Lower leg skin (tissue), 3 donors: Measurements from ENCODE around the gene NEK4.

Source experiments
- CTCF ChIP-seq, 3 donors: fragments of 450-650 bp; IDR thresholded peaks; one replicate each; pipeline ENCODE4 v1.5.1; 2016; ENCODE audit warnings: antibody characterized with exemption in 3 of 3, mild to moderate bottlenecking in 3 of 3, moderate library complexity in 2 of 3
- POLR2A ChIP-seq, 2 donors: fragments of 450-650 bp; IDR thresholded peaks; one replicate each; pipeline ENCODE4 v1.6.1; 2016 to 2017; ENCODE audit warnings: antibody characterized with exemption in 2 of 2, mild to moderate bottlenecking in 1 of 2, moderate library complexity in 1 of 2

GRCh38 chr3:52704611-52705437 is 65.9 kb downstream of the NEK4 start:
- TF ChIP-seq POLR2A (IDR thresholded peaks at IDR 0.05) (no peak), CTCF (IDR thresholded peaks at IDR 0.05) (no peak)
